Suprapubic skin (tissue), 3 donors: ENCODE results near the gene CTCFL.

Source experiments
- POLR2AphosphoS5 ChIP-seq, 3 donors: sonication (generic); formaldehyde crosslinking; IDR thresholded peaks; one replicate each; pipeline ENCODE4 v1.6.1; 2017; ENCODE audit warnings: antibody characterized with exemption in 3 of 3
- TF ChIP-seq, protein P1 (sequence below), 2 donors: fragments of 200-600 bp in 1 of 2; fragments of 450-650 bp in 1 of 2; sonication (generic) in 1 of 2; IDR thresholded peaks; one replicate each; pipeline ENCODE4 v1.5.1; 2016 to 2019; ENCODE audit warnings: antibody characterized with exemption in 2 of 2, mild to moderate bottlenecking in 1 of 2, moderate library complexity in 1 of 2

- TF ChIP-seq, protein P1, sequence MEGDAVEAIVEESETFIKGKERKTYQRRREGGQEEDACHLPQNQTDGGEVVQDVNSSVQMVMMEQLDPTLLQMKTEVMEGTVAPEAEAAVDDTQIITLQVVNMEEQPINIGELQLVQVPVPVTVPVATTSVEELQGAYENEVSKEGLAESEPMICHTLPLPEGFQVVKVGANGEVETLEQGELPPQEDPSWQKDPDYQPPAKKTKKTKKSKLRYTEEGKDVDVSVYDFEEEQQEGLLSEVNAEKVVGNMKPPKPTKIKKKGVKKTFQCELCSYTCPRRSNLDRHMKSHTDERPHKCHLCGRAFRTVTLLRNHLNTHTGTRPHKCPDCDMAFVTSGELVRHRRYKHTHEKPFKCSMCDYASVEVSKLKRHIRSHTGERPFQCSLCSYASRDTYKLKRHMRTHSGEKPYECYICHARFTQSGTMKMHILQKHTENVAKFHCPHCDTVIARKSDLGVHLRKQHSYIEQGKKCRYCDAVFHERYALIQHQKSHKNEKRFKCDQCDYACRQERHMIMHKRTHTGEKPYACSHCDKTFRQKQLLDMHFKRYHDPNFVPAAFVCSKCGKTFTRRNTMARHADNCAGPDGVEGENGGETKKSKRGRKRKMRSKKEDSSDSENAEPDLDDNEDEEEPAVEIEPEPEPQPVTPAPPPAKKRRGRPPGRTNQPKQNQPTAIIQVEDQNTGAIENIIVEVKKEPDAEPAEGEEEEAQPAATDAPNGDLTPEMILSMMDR (IDR thresholded peaks at IDR 0.05) = no peak
- no peak for TF ChIP-seq POLR2AphosphoS5 (IDR thresholded peaks at IDR 0.05)
Observed at GRCh38 chr20:57509665-57510237, 15.2 kb downstream of the CTCFL start.
